ENCODE results near the gene PLAAT2. TPM values are rescaled to one million over a fixed set of nuclear protein-coding genes. Genes with fewer than 3 reads are reported as not detected.
A peak's percentile ranks its signal among the peaks of the same experiment; 100 is the strongest.

Gene PLAAT2
- total RNA-seq, 1 experiment from 2014 or later, result 0.66 TPM

DNA sequence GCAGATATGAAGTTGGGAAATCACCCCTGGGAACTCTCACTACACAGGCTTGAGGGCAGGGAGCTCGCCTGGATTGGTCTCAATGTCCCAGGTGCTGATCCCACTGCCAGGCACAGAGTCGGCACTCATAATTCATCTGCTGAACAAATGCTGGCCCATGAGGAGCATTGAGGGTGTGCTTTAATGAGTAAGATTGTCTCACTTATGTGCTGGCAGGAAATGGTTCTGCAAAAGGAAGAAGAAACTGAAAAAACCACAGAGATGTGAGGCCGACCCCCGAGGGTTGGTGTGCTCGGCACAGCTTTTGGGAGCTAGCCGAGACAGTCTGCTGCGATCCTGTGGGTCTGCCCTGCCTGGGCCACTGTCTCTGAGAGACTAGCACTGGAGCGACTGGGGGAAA lies 9.4 kb downstream of the PLAAT2 start (continued):
- no peak for TF ChIP-seq GRHL2 (CRISPR knock-in tag; IDR thresholded peaks at IDR 0.05; ENCODE audit: insufficient replicate concordance, severe bottlenecking)
- TF ChIP-seq, protein P1, sequence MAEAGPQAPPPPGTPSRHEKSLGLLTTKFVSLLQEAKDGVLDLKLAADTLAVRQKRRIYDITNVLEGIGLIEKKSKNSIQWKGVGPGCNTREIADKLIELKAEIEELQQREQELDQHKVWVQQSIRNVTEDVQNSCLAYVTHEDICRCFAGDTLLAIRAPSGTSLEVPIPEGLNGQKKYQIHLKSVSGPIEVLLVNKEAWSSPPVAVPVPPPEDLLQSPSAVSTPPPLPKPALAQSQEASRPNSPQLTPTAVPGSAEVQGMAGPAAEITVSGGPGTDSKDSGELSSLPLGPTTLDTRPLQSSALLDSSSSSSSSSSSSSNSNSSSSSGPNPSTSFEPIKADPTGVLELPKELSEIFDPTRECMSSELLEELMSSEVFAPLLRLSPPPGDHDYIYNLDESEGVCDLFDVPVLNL (CRISPR knock-in tag; IDR thresholded peaks at IDR 0.05; ENCODE audit: borderline replicate concordance, low read depth), result no peak
- TF ChIP-seq CREB1 (CRISPR knock-in tag; IDR thresholded peaks at IDR 0.05), result no peak
- TF ChIP-seq OVOL2 (CRISPR knock-in tag; IDR thresholded peaks at IDR 0.05; ENCODE audit: borderline replicate concordance), result no peak
- no peak for TF ChIP-seq TCF7 (CRISPR knock-in tag; IDR thresholded peaks at IDR 0.05; ENCODE audit: low read depth)
- no peak for TF ChIP-seq JAZF1 (CRISPR knock-in tag; IDR thresholded peaks at IDR 0.05)
- no peak for TF ChIP-seq E2F5 (CRISPR knock-in tag; IDR thresholded peaks at IDR 0.05)
- no peak for TF ChIP-seq ZMAT4 (CRISPR knock-in tag; IDR thresholded peaks at IDR 0.05)
- TF ChIP-seq, protein P2, sequence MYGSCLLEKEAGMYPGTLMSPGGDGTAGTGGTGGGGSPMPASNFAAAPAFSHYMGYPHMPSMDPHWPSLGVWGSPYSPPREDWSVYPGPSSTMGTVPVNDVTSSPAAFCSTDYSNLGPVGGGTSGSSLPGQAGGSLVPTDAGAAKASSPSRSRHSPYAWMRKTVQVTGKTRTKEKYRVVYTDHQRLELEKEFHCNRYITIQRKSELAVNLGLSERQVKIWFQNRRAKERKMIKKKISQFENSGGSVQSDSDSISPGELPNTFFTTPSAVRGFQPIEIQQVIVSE (CRISPR knock-in tag; IDR thresholded peaks at IDR 0.05; ENCODE audit: borderline replicate concordance), result no peak

DNA sequence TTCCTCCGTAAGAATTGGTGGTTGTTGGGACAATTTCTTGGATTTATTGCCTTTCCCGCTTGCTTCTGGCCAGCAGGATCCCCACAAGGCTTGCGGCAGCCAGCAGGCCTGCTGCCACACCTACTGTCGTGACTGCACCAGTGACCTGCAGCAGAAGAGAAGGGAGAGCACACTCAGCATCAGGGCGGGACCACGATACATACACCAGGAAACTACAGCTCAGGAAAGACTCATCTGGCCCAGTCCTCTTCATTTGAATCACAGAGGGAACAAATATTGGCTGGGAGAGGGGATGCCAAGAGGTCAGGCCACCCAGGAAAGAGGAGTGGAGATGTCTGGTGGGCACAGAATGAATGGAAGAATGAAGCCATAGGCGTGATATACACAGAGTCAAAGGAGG lies 10.3 kb downstream of the PLAAT2 start:
- peaks cover 5% of the 10 kb centered on the region for H3K36me3 Mint-ChIP-seq
- POLR2A ChIA-PET, result no interaction called here
- peaks cover 15% of the 10 kb centered on the region for H3K9me3 Mint-ChIP-seq
- no peak overlapping the region for H3K4me3 Mint-ChIP-seq
- H3K27me3 Mint-ChIP-seq (ENCODE audit: low read depth), result peaks cover 8% of the 10 kb centered on the region; the same call in 1 of the 2 replicates
- H3K27ac Mint-ChIP-seq, result peak overlapping the region; percentile 17; the same call in 1 of the 2 replicates
- peaks cover 36% of the 10 kb centered on the region for H3K4me1 Mint-ChIP-seq
- CTCF ChIA-PET, result interaction anchor here (1.3 to 2.2 kb wide), 2 partner anchors 62 to 83 kb away, joined by 4 to 5 read pairs; partner anchors contain the start of gene PLAAT5
- ATAC-seq, result peak; percentile 73
- no peak for DNase-seq (ENCODE audit: low spot score)
- TF ChIP-seq, protein P3, sequence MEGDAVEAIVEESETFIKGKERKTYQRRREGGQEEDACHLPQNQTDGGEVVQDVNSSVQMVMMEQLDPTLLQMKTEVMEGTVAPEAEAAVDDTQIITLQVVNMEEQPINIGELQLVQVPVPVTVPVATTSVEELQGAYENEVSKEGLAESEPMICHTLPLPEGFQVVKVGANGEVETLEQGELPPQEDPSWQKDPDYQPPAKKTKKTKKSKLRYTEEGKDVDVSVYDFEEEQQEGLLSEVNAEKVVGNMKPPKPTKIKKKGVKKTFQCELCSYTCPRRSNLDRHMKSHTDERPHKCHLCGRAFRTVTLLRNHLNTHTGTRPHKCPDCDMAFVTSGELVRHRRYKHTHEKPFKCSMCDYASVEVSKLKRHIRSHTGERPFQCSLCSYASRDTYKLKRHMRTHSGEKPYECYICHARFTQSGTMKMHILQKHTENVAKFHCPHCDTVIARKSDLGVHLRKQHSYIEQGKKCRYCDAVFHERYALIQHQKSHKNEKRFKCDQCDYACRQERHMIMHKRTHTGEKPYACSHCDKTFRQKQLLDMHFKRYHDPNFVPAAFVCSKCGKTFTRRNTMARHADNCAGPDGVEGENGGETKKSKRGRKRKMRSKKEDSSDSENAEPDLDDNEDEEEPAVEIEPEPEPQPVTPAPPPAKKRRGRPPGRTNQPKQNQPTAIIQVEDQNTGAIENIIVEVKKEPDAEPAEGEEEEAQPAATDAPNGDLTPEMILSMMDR (IDR thresholded peaks at IDR 0.05), result no peak
- no peak for TF ChIP-seq ZSCAN18 (CRISPR knock-in tag; IDR thresholded peaks at IDR 0.05)
- no peak for TF ChIP-seq ZNF138 (CRISPR knock-in tag; conservative IDR thresholded peaks at IDR 0.05)
- no peak for TF ChIP-seq USF1 (CRISPR knock-in tag; IDR thresholded peaks at IDR 0.05)
- no peak for TF ChIP-seq ZNF425 (CRISPR knock-in tag; conservative IDR thresholded peaks at IDR 0.05)
- no peak for TF ChIP-seq FOXK1 (CRISPR knock-in tag; IDR thresholded peaks at IDR 0.05)
- no peak for TF ChIP-seq PRRX2 (CRISPR knock-in tag; IDR thresholded peaks at IDR 0.05)
- no peak for TF ChIP-seq FOXP1 (CRISPR knock-in tag; IDR thresholded peaks at IDR 0.05; ENCODE audit: borderline replicate concordance)
- TF ChIP-seq NR3C1 (CRISPR knock-in tag; conservative IDR thresholded peaks at IDR 0.05; ENCODE audit: low read depth), result no peak
- TF ChIP-seq ATF1 (CRISPR knock-in tag; IDR thresholded peaks at IDR 0.05), result no peak
- no peak for TF ChIP-seq ZNF232 (CRISPR knock-in tag; IDR thresholded peaks at IDR 0.05)
- TF ChIP-seq NFE2L1 (CRISPR knock-in tag; IDR thresholded peaks at IDR 0.05), result no peak
- TF ChIP-seq, protein P4, sequence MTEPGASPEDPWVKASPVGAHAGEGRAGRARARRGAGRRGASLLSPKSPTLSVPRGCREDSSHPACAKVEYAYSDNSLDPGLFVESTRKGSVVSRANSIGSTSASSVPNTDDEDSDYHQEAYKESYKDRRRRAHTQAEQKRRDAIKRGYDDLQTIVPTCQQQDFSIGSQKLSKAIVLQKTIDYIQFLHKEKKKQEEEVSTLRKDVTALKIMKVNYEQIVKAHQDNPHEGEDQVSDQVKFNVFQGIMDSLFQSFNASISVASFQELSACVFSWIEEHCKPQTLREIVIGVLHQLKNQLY (CRISPR knock-in tag; IDR thresholded peaks at IDR 0.05), result no peak
- no peak for TF ChIP-seq ELF4 (CRISPR knock-in tag; IDR thresholded peaks at IDR 0.05; ENCODE audit: low read depth)
- TF ChIP-seq, protein P5, sequence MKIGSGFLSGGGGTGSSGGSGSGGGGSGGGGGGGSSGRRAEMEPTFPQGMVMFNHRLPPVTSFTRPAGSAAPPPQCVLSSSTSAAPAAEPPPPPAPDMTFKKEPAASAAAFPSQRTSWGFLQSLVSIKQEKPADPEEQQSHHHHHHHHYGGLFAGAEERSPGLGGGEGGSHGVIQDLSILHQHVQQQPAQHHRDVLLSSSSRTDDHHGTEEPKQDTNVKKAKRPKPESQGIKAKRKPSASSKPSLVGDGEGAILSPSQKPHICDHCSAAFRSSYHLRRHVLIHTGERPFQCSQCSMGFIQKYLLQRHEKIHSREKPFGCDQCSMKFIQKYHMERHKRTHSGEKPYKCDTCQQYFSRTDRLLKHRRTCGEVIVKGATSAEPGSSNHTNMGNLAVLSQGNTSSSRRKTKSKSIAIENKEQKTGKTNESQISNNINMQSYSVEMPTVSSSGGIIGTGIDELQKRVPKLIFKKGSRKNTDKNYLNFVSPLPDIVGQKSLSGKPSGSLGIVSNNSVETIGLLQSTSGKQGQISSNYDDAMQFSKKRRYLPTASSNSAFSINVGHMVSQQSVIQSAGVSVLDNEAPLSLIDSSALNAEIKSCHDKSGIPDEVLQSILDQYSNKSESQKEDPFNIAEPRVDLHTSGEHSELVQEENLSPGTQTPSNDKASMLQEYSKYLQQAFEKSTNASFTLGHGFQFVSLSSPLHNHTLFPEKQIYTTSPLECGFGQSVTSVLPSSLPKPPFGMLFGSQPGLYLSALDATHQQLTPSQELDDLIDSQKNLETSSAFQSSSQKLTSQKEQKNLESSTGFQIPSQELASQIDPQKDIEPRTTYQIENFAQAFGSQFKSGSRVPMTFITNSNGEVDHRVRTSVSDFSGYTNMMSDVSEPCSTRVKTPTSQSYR (CRISPR knock-in tag; IDR thresholded peaks at IDR 0.05), result no peak
